Renal cortical epithelial cell (primary cell): ENCODE data around the gene TCF4. TPM values are rescaled to one million over a fixed set of nuclear protein-coding genes. Genes with fewer than 3 reads are reported as not detected.
A peak's percentile ranks its signal among the peaks of the same experiment; 100 is the strongest.

Experiments
- DNase-seq: peaks from one replicate; pipeline ENCODE4 v3.0.0-alpha.2; 2011; ENCODE audit warnings: low read depth
- total RNA-seq: library from RNA; depleted of rRNA; stranded (reverse); fragments of >200 nt; gene quantifications from 2 replicates; pipeline ENCODE4 v1.2.3, GENCODE V29; 2014

Gene TCF4
- total RNA-seq, 1 donor from 2014 or later = 11.0 TPM

DNA sequence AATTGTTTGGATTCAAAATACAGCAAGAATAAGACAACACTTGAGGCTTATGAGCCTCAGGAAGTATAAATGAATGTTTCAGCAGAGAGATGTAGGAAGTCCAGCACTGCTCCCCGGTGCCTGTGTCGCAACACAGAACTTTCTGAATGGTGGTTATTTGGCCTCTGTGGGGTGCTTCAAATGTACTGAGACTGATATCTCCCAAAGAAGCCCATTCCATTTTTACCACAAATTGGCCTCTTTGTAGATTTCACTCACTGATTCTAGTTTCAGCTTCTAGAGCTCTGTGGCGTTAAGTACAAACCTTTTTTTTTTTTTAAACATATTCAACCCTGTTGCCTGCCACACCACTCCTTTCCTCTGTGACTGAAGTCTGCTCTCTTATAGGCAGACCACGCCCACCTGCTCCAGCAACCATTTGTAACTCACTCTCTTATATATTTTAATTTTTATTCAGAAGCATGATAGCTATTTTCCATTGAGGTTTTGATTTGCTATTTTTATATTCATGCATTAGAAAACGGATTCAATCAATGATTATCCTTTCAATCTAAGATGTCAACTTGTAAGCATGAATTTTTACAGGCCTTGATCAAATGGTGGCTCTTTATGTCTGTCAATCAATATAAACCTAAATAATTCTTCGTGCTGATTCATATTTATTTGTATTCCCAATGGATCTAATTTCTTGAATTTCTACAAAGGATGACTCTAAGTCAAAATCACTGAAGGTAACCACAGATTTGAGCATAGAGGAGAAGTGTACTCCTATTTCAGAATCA lies 351.7 kb downstream of the TCF4 start:
- peak; percentile 14 for DNase-seq

DNA sequence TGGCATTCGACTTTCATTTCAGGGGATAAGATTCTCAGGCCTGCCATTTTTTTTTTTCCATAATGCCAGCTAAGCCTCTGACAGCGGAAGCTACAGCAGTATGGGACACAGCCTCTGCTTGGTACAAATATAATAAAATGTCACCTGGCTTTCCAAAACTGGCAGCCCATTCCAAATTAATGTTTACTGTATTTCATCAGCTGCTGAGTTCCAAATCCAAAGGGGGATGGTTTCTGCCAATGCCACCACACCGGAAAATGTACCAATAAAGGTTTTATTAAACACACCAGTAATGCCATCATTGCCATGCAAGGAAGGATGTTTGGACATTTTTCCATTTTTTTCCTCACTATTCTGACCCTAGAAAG lies 352.9 kb downstream of the TCF4 start:
- no peak for DNase-seq

DNA sequence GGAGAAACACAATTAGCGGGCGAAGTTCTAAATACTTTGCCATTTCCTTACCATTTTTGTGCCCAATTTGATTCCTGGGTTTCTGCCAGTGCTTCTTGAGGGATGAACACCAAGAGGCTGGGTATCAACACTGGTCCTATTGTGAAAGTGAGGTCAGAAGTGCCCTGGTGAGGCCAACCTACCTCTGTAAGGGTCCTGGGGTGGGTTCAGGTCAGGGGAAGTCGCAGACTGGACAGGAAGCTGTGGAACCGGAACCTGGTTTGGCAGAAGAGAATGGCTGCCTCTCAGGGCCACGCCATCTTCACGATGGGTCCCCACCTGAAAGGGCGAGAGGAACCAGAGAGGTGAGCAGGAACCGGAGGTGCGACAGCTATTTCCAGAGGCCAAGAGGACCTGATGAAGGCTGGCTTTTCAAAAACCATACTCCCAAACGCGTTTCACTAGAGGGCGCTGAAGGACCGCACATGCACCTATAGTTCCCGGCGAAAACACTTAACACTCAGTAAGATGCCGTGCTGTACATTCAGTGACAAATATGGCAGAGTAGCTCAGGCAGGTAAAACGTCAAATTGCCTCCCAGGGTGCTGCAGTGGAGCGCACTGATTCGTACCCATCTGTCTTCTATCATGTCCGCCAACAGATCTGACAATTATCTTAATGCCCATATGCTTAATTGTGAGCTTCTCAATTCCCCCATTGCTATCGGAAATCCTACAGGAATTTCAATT lies 353.5 kb downstream of the TCF4 start:
- DNase-seq = peak; percentile 67

DNA sequence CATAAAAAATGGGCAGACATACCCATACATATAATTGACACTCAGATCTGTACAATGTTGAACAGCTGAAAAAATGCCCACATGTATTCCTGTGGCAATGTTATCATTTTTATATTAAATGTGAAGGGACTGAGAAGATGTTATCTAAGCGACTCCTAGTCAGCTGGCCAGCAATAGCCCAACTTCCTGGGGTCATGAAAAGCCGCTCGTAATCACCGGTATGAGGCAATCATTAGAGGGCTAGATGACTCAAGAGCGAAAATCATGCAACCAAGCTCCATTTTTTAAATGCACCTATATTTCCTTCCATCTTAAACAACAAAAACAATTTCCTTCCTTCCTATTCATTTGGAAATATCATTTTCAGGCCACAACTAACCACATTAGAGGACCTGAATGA lies 354.1 kb downstream of the TCF4 start:
- no peak for DNase-seq

DNA sequence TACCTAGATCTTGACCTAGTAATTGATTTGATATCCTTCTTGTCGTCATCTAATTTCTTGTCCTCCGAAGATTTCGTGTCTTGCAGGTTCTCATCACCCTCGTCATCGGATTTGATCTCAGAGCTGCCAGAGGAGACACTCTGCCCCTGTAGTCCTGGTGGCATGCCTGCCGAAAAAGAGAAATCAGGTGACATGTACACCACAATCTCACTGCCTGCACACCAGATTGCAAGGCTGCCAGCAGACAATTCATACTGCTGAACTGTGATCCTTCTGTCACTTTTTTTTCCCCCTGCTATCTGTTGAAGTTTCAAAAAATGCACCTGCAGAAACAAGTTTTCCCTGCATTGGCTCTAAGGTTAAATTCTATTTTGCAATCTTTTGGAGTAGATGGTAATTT lies 355.5 kb downstream of the TCF4 start:
- DNase-seq = no peak

- DNase-seq = no peak
These were observed 358.3 kb downstream of the TCF4 start for GRCh38 chr18:55229682-55230081.

DNA sequence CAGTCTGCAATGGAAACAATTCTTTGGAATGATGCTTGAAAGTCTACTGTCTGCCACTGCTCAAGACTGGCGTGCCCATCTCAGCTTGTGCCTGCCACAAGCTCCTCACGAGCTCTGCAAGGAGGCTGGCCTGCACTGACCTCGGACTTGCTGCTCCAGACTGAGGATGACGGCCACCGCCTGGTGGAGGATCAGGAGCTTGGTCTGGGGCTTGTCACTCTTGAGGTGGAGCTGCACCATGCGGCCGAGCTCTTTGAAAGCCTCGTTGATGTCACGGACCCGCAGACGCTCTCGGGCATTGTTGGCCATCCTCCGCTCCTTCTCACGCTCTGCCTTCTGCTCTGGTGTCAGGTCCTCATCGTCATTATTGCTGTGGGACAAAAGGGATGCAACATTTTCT lies 359.3 kb downstream of the TCF4 start:
- no peak for DNase-seq

DNA sequence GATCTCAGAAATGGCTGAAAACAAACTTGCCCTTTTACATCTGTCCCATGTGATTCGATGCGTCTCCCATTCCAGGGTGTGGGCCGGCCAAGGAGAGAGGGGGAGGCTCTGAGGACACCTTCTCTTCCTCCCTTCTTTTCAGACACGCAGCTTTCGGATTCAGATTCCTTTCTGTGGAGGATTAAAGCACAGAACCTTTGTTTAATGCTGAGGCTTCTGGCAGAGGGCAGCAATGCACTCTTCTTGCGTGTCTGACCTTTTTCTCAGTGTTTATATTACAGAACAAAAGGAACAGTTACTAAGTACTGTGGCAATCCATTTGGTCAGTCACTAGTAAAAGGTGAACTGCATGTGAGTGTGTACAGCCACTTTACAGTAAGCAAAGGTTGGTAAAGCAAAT lies 359.8 kb downstream of the TCF4 start:
- no peak for DNase-seq

GRCh38 chr18:55227771-55228170 lies 360.2 kb downstream of the TCF4 start:
- DNase-seq = no peak

GRCh38 chr18:55226044-55226443 lies 361.9 kb downstream of the TCF4 start:
- DNase-seq = no peak

DNA sequence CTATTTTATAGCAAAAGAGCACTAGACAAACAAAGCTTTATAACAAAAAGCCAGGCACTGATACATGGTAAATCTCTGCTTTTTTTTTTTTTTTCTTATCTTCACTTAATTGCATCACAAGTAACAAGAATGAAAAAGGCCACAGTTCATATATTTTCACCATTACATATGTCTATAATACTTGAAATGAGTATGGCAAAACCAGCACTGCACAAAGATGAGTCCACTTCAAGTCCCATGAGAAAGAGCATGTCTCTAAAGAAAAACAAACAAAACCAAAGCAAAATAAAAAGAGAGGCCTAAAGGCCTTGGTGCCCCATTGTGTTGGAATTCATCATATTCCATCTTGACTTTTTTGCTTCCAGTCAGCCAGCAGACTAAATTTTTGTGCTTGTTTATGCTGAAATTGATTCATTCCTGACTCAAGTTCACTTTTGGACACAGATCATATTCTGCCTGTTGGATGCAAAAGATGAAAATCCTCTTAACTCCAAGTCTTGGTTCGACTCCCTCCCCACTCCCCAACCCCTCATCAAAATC lies 363.8 kb downstream of the TCF4 start:
- no peak for DNase-seq

DNA sequence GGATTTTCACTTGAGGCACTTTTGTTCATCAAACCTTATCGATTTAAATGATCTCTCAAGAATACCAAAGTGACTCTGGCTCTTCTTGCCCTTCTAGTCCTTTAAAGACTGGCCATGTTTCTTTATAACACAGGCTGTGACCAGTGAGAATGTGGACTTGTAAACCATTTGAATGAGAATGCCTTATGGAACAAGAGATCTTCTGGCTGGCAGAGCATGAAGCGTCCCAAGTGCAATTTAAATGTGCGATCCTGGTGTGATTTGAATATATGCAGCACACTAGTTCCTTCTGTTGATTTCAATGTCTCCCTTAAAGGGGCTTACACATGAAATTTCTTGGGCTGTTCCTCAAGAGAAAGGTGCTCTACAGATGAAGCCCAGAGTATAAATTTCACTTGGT lies 366.4 kb downstream of the TCF4 start:
- DNase-seq = no peak

DNA sequence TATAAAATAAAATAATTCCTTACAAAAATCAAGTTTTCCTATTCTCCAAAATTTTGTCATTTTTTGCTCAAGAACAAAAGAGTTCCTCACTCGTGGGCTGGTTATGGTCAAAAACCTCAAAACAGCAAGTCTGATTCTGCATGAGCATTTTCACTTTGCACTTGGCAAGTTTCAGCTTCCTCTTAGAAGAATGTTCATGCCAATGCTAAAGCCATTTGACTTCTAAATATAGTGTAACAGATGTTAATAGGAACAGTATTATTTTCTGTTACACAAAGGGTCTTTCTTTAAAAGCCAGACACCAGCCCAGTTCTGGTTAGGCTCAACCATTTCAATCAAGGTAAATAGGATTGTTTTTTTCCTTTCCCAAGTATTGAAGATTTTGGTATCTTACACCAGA lies 367.5 kb downstream of the TCF4 start:
- DNase-seq = no peak

GRCh38 chr18:55219823-55220222 lies 368.2 kb downstream of the TCF4 start:
- no peak for DNase-seq

DNA sequence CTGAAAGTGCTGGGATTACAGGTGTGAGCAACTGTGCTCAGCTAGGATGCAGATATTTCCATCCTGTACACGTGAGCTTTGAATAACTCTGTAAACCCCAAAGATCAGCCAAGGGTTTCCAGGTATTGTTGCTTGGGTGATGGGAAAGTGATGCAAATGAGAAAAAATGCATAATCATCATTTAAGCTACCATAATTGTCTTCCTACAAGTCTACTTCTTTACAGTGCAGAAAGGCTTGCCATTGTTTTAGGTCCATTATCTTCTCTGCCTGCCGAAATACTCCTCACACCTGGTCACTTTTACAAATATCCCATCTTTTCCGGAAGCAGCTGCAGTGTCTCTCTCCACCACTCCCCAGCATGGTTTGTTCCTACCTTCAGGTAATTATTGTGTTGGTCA lies 368.9 kb downstream of the TCF4 start:
- no peak for DNase-seq

DNA sequence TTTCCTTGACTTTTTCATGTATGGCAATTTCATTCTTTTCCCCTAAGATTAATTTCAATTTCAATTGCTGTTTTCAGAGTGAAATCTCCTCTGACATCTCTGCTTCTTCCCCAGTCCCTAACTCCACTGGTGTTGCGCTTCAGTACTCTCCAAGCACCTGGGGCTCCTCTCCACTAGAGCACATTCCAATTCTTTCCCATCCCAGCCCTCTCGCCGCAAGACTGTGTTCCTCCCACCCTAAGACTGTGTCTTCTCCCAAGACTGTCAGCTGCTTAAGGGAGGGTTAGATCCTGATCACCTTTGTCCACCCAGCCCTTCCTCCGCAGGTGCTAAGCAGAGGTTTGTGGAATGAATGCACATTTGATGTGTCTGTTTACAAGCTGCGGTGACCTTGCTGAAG lies 373.0 kb downstream of the TCF4 start:
- DNase-seq = no peak

DNA sequence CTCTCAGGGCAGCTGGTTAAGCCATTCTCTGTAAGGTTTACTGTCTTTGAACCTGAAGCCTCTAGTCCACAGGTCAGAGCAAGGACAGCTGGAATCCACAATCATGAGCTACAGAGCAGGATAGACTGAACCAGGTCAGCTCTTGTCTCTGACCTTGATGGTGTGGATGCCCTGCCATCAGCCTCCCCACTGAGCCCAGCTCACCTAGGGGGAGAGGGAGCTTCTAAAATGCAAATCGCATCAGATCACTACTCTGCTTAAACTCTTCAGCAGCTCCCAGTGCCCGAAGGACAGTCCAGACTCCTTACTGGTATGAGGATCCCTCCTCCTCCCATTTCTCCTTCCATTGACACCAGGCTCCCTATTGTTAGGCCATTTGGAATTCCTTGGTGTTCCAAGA lies 373.5 kb downstream of the TCF4 start:
- no peak for DNase-seq

GRCh38 chr18:55213586-55213985 lies 374.4 kb downstream of the TCF4 start:
- no peak for DNase-seq

- DNase-seq = no peak
These were observed 381.1 kb downstream of the TCF4 start for GRCh38 chr18:55206927-55207326.

DNA sequence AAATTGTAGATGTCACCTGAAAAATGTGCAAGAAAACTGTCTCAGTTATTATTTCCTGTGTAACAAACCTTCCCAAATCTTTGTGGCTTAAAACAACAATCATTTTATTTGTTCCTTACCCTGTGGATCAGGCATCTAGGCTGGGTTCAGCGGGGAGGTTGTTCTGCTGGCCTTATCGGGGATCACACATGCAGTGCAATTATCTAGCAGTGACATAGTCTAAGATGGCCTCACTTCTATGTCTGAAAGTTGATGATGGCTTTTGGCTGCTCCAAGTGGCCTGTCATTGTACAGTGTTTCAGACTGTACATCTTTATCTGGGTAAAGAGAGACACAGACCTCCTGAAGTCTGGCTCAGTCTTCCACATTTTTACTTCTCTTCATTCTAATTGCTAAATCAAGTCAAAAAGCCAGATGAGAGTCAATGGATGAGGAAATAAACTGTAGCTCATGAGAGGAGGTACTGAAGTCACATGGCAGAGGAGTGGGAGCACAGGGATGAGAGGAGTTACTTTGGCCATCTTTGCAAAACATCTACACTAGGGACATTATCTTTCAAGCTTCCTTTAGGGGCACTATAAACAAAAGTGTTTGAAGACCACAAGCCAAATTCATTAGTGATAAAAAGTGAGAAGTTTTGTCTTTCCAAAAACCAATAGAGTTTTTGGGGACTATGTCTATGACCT lies 385.6 kb downstream of the TCF4 start:
- DNase-seq = no peak

DNA sequence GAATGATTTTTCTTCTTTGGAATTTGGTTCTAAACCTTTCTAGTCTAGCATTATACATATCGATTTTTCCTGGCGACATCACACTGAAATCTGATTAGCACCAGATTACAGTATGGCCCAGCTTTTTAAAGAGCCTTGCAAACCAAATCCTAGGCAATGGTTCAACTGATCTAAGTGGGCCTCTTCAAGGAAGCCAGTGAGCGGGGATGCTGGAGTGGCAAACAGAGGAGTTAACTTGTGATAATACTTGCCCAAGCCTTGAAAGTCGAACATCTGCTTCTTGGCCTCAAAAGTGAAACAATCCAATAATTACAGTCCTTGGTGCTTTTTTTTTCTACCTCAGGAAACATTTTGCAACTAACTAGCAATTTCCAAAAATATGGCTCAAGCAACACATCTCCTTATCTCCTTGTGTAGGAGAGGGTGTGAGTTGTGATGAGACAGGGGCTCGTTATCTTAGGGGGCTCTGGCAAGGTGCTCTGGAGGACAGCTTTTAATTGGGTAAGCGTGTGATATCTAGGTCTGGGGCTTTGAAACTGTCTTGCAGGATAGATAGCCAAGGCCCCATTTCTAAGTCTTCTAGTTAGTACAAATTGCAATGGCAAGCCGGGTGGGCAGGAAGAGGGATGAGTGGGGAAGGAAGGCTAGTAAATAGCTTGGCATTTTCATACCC lies 388.6 kb downstream of the TCF4 start:
- DNase-seq = no peak

- no peak for DNase-seq
These were observed 392.1 kb downstream of the TCF4 start for GRCh38 chr18:55195863-55196262.
